Inflammatory macrophage treated with lipopolysaccharide for 1 hour (primary cell): Measurements from ENCODE around the gene IQCH.

Experiments
- DNase-seq, 2 donors: peaks; one replicate each; pipeline ENCODE4 v3.0.0-alpha.2; 2020 to 2022

Gene IQCH

GRCh38 chr15:67506775-67507747 is 252.5 kb downstream of the IQCH start:
- peak in 1 of 2 donors; percentile 25 for DNase-seq

DNA sequence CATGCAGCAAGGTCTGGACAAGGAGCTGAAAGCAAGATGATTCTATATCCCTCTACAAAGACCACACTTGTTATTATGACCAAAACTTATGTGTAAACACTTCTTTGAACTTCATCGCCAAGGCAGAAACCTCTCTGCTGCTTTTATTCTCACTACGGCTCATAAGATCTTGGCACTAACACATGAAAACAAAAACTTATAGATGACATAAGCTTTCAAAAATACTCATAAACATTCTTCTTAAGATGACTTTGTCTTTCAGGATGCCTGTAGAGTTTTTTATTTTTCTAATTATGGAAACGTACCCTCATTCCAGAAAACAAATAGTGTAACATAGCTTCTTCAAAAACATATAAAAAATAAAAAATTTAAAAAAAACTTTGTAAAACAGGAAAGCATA is 253.8 kb downstream of the IQCH start:
- DNase-seq = no peak

DNA sequence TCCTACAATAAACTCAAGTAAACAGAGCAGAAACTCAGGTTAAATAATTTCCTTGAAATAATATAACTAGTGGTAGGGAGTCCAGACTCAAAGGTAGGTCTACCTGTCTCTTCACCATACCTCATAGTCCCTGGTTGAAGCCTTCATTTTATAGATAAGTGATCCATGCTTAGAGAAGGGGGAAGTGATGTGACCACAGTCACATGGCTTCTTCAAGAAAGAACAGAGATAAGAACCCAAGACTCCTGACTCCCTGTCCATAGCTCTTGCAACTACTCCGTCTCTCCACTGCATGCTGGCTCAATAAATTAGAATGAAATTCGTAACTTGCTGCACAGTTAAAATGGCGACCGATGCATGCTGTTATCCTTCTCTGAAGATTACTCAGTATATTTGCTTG is 255.3 kb downstream of the IQCH start:
- DNase-seq = no peak

DNA sequence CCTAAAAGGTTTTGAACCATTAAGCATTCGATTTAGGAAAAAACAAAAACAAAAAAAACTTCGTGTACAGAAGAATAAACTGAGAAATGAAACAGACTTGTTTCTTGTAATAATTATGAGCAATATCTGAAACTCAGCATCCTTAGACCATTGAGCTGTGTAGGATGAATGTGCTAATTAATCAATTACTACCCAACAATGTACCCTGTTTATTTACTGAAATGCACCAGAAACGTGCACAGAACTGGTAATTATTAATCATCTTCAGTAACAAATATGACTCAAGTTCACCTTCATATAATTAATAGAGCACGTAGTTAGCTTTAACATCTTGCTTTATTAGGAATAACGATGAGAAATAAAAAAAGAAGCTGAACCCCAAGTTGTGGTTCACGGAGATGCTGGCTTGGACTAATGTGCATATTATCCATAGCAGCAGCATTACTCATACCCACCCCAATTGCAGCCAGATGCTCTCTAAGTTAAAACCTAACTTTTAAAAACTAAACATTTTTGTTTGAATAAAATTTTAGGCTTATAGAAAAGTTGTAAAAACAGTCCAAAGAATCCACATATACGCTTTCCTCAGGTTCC is 256.1 kb downstream of the IQCH start:
- no peak for DNase-seq

DNA sequence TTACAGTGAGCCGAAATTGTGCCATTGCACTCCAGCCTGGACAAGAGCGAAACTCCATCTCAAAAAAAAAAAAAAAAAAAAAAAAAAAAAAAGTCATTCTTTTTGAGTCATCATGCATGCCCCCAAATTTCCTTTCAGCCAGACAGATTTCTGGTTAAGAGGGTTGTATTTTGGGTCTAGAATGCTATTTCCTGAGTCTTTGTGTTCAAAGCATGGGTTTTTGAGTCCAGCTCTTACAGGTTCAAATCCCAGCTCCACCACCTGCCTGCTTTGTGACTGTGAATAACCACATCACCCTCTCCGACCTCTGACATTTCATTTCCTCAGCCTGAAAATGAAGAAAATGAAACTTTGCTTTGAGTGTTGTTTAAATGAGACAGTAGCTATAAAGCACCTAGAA is 257.0 kb downstream of the IQCH start:
- DNase-seq = no peak

GRCh38 chr15:67512140-67512539 is 257.6 kb downstream of the IQCH start:
- no peak for DNase-seq

- no peak for DNase-seq
Observed at GRCh38 chr15:67512933-67513714, 258.5 kb downstream of the IQCH start.

- no peak for DNase-seq
Observed at GRCh38 chr15:67515090-67515489, 260.5 kb downstream of the IQCH start.

GRCh38 chr15:67515557-67515956 is 261.0 kb downstream of the IQCH start:
- DNase-seq = no peak

- peak; percentile 47 to 49 for DNase-seq
Observed at GRCh38 chr15:67520321-67521028, 265.9 kb downstream of the IQCH start.

DNA sequence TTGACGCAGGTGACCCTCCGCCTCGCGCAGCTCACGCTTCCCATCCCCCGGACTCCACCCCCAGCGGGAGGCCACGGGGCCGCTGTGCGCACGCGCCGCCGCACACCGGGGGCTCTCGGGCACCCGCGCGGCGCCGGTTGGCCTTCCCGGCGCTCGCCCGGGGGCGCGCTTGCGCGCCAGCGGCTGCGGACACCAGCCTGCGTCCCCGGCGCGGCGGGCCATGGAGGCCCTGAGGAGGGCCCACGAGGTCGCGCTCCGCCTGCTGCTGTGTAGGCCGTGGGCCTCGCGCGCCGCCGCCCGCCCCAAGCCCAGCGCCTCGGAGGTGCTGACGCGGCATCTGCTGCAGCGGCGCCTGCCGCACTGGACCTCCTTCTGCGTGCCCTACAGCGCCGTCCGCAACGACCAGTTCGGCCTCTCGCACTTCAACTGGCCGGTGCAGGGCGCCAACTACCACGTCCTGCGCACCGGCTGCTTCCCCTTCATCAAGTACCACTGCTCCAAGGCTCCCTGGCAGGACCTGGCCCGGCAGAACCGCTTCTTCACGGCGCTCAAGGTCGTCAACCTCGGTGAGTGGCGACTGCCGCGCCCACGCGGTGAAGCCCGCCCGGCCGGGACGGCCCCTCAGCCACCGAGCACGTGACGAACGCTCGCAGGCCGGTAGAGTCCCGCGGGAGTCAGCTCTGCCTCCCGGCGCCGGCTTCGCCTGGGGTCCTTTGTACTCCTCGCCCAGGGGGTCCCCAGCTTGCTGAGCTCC is 266.6 kb downstream of the IQCH start, which contains the start of gene C15orf61:
Gene C15orf61, plus strand, starts transcription at position 103 of the 754 bp plus-strand sequence. Its CDS starts 118 bp downstream, at position 221.
- DNase-seq = peak; percentile 69 to 74

DNA sequence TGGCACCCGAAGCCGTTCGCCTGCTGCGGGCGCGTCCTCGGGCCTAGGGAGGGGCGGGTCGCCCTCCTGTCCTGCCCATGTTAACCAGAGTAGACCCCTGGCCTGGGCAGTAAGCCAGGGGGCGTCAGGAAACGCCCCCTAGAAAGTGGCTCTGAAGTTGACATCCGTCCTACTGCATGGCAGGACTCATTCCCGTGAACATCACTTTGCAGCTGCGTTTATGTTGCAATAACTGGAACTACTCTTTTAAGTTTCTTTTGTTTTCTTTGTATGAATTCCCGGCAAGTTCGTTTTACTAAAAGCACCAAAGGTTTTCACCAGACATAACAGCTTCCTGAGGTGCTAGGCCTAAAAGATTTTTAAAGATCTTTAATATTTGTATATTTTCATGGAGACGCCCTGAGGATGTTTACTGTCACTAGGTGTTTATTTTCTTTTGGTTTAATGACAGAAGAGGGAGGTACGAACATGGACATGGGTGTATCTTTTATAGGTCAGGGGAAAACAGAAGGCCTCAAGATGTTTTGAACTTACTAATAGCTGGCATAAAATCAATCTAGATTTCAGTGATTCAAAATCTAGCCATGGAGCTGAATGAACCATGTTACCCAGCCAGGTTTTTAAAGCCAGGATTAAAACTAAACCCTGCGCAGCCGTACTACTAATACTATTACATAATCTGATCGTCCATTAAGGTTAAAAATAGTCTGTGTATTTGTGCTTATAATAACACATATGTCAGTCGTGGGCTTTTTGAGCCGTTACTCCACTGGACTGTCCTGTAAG is 267.4 kb downstream of the IQCH start:
- peak in 1 of 2 donors; percentile 19 for DNase-seq

GRCh38 chr15:67523330-67523729 is 268.7 kb downstream of the IQCH start:
- DNase-seq = no peak

GRCh38 chr15:67524235-67524634 is 269.6 kb downstream of the IQCH start:
- DNase-seq = no peak

- no peak for DNase-seq
Observed at GRCh38 chr15:67528513-67528912, 273.9 kb downstream of the IQCH start.

DNA sequence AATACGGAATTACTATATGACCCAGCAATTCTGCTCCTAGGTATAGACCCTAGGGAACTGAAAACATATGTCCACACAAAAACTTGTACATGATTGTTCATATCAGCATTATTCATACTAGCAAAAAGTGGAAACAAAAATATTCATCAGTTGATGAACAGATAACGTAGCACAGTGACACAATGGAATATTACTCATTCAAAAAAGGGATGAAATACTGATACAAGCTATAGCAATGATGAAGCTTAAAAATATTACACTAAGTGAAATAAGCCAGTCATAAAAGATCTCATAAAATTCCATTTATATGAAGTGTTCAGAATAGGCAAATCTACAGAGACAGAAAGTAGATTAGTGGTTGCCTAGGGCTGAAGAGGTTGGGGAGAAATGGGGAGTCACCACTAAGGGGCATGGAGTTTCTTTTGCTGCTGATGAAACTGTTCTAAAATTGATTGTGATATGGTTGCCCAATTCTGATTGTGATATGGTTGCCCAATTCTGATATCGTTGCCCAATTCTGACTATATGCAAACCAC is 276.9 kb downstream of the IQCH start:
- no peak for DNase-seq

GRCh38 chr15:67533873-67534272 is 279.3 kb downstream of the IQCH start:
- no peak for DNase-seq

- no peak for DNase-seq
Observed at GRCh38 chr15:67534360-67534759, 279.8 kb downstream of the IQCH start.

DNA sequence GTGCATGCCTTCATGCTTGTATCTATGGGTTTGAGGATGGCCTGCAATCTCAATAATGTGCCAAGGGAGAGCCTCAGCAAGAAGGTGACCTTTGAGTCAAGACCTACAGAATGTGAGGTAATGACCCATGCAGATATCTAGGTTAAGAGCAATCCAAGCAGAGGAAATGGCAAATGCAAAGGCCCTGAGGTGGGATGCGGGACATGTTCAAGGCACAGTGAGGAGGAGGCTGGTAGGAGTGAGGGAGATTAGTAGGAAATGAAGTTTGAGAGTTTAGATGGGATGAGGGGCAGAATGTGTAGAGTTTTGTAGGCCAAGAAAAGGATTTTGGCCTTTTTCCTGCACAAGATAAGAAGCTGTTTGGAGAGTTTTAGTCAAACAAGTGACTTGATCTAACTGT is 283.2 kb downstream of the IQCH start:
- DNase-seq = no peak
